Lower leg skin (tissue), 4 donors: ENCODE data around the gene DGCR8. TPM values are rescaled to one million over a fixed set of nuclear protein-coding genes. Genes with fewer than 3 reads are reported as not detected.

ENCODE experiments used
- DNase-seq, 2 donors: peaks; one replicate each; pipeline ENCODE4 v3.0.0-alpha.2; 2019; ENCODE audit warnings: low spot score in 2 of 2
- H3K4me3 ChIP-seq: fragments of 200-600 bp; sonication (generic); 2 replicates; pipeline ENCODE4 v1.5.1; 2017; ENCODE audit warnings: mild to moderate bottlenecking, low read depth; ENCODE audit not compliant: poor library complexity, severe bottlenecking
- POLR2A ChIP-seq, 2 donors: fragments of 450-650 bp; IDR thresholded peaks; one replicate each; pipeline ENCODE4 v1.6.1; 2016 to 2017; ENCODE audit warnings: antibody characterized with exemption in 2 of 2, mild to moderate bottlenecking in 1 of 2, moderate library complexity in 1 of 2
- WGBS, 2 donors: methylation state at CpG; one replicate each; pipeline ENCODE4 v1.1.5; 2018; 5-methylcytosine and 5-hydroxymethylcytosine counted together
- intact Hi-C: fragments of 100-400 bp; cut with DNase I; formaldehyde crosslinking; loops from one replicate; pipeline ENCODE4 v1.15.0; 2023; ENCODE audit warnings: low total_unique reads
- total RNA-seq, 4 donors: library from RNA; depleted of rRNA; stranded (reverse); fragments of >200 nt; gene quantifications; one replicate each; pipeline ENCODE4 v1.1.0, GENCODE V29; 2016
- TF ChIP-seq, protein P1 (sequence below), 3 donors: fragments of 450-650 bp; IDR thresholded peaks; one replicate each; pipeline ENCODE4 v1.5.1; 2016; ENCODE audit warnings: antibody characterized with exemption in 3 of 3, mild to moderate bottlenecking in 3 of 3, moderate library complexity in 2 of 3

DGCR8 gene
- total RNA-seq, 4 donors from 2014 or later: 14.8 to 28.2 (median 21.8) TPM

GRCh38 chr22:20118300-20119020 is 38.4 kb downstream of the DGCR8 start:
- peak overlapping the region; percentile 59 for H3K4me3 ChIP-seq
- TF ChIP-seq, protein P1, sequence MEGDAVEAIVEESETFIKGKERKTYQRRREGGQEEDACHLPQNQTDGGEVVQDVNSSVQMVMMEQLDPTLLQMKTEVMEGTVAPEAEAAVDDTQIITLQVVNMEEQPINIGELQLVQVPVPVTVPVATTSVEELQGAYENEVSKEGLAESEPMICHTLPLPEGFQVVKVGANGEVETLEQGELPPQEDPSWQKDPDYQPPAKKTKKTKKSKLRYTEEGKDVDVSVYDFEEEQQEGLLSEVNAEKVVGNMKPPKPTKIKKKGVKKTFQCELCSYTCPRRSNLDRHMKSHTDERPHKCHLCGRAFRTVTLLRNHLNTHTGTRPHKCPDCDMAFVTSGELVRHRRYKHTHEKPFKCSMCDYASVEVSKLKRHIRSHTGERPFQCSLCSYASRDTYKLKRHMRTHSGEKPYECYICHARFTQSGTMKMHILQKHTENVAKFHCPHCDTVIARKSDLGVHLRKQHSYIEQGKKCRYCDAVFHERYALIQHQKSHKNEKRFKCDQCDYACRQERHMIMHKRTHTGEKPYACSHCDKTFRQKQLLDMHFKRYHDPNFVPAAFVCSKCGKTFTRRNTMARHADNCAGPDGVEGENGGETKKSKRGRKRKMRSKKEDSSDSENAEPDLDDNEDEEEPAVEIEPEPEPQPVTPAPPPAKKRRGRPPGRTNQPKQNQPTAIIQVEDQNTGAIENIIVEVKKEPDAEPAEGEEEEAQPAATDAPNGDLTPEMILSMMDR (IDR thresholded peaks at IDR 0.05): no peak
- TF ChIP-seq POLR2A (IDR thresholded peaks at IDR 0.05): no peak
- intact Hi-C loops: no loop called here
- no peak for DNase-seq
- 17 to 19% methylated on average over 8 of the region's 8 CpGs for WGBS, 2 donors

- no peak overlapping the region for H3K4me3 ChIP-seq
- DNase-seq: no peak
- 96 to 97% methylated on average over 22 of the region's 22 CpGs for WGBS, 2 donors
- intact Hi-C loops: no loop called here
- TF ChIP-seq POLR2A (IDR thresholded peaks at IDR 0.05): no peak
- TF ChIP-seq, protein P1 (IDR thresholded peaks at IDR 0.05): no peak
Measured at GRCh38 chr22:20121856-20122415, 41.9 kb downstream of the DGCR8 start.

DNA sequence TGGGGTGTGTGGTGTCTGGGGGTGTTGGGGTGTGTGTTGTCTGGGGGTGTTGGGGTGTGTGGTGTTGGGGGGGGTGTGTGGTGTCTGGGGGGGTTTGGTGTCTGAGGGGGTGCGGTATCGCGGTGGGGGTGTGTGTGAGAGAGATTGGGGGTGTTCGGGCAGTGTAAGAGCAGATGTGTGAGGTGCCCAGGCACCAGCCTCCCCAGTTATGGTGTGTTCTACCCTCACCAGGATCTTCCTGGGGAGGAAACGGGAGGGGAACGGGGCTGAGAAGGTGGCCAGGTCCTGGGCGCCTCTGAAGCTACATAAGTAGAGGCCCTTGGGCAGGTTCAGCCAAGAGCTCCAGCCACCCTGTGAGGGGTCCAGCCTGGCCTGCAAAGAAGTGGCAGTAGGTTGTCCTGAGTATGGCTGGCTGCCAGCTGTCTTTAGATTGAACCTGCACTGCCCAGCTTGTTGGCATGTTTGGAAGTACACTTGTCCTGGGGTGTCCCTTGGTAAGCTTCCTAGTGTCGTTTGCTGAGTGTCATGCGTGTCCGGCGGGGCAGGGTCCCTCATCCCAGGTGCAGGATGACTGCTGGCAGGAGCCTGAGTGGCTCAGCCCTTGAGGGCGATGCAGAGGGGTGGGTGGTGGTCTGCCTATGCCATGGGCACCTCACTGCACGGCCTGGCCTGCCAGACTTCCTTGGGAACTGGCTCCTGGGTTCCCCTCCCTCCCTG is 43.5 kb downstream of the DGCR8 start:
- intact Hi-C loops: no loop called here
- TF ChIP-seq, protein P1 (IDR thresholded peaks at IDR 0.05): no peak
- TF ChIP-seq POLR2A (IDR thresholded peaks at IDR 0.05): no peak
- no peak for DNase-seq
- 90 to 96% methylated on average over 8 to 13 of the region's 13 CpGs for WGBS, 2 donors
- H3K4me3 ChIP-seq: no peak overlapping the region

- WGBS, 2 donors: 88 to 89% methylated on average over 9 to 11 of the region's 11 CpGs
- no peak for TF ChIP-seq POLR2A (IDR thresholded peaks at IDR 0.05)
- TF ChIP-seq, protein P1 (IDR thresholded peaks at IDR 0.05): no peak
- H3K4me3 ChIP-seq: no peak overlapping the region
- intact Hi-C loops: no loop called here
- no peak for DNase-seq
Measured at GRCh38 chr22:20124083-20124787, 44.2 kb downstream of the DGCR8 start.

GRCh38 chr22:20125201-20126174 is 45.4 kb downstream of the DGCR8 start:
- intact Hi-C loops: loop anchor here (5.0 kb wide), 1 partner anchor 153 kb away; no protein-coding TSS in a partner anchor
- no peak overlapping the region for H3K4me3 ChIP-seq
- no peak for TF ChIP-seq POLR2A (IDR thresholded peaks at IDR 0.05)
- TF ChIP-seq, protein P1 (IDR thresholded peaks at IDR 0.05): no peak
- 85 to 89% methylated on average over 30 of the region's 32 CpGs for WGBS, 2 donors
- no peak for DNase-seq
